Measurements from ENCODE around the gene GLI1. TPM values are rescaled to one million over a fixed set of nuclear protein-coding genes. Genes with fewer than 3 reads are reported as not detected.
"Not testable (repeated sequence)": the region's sequence is repeated elsewhere in the genome, so short reads cannot be mapped to it uniquely, and the experiment has no call there.

The GLI1 gene
- total RNA-seq, 2 experiments from 2014 or later = 0.68 to 1.9 TPM

- no peaks in the 10 kb centered on the region for H3K9me3 Mint-ChIP-seq (ENCODE audit: insufficient read depth)
- no peak for ATAC-seq
- H3K27ac Mint-ChIP-seq = peak overlapping the region; percentile 98
- ChIA-PET POLR2A (interaction anchor here (0.6 to 1.8 kb wide), 7 partner anchors 11 to 221 kb away, joined by 3 to 12 read pairs (median 3); partner anchors contain the start of gene DDIT3), CTCF (interaction anchor here (0.7 to 2.7 kb wide), 12 partner anchors 18 to 312 kb away, joined by 3 to 32 read pairs (median 3); partner anchors contain the start of genes ARHGAP9 and INHBE)
- DNase-seq = no peak
- no peaks in the 10 kb centered on the region for H3K27me3 Mint-ChIP-seq (ENCODE audit: low read depth)
- H3K36me3 Mint-ChIP-seq (ENCODE audit: low read depth) = peaks cover 16% of the 10 kb centered on the region
- peaks cover 35% of the 10 kb centered on the region for H3K4me1 Mint-ChIP-seq (ENCODE audit: low read depth)
- peak overlapping the region; percentile 97 for H3K4me3 Mint-ChIP-seq
Observed at GRCh38 chr12:57429473-57430111, 30.0 kb upstream of the GLI1 start.

DNA sequence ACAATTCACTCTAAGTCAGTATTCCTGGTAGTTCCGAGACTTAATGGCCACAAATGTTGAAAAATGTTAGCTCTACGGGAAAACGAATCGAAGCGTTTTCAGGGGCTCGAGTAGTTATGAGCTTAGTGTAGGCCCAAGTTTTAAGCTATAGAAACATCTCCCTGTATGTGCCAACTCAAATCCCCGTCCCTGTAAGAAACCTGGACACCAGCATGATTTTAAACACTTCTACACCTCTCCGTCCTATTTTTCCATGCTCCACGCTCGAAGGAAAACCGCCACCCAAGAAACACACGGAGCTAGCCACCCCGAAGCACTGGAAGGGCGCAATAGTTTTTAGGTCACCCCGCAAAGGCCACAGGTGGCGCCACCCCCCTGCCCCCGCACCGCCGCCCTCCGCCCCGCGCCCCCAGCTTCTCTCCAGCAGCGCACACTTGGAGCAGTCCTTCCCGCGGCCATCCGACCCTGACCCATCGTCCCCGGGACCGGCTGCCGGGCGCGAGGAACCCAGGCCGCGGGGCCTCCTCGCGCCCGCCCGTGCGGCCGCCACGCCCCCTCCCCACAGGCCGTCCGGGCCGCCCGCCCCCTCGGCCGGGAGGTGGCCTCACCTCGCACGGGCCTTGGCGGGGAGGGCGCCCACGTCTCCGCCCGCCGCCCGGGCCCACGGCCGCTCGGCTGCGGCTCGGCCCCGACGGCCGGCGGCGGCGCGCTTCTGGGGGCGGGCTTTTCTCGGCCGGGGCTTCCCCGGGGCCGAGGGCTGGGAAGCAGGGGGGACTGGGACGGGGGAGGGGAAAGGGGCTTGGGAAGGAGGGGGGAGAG lies 29.3 kb upstream of the GLI1 start:
- peak overlapping the region; percentile 97 for H3K4me3 Mint-ChIP-seq

DNA sequence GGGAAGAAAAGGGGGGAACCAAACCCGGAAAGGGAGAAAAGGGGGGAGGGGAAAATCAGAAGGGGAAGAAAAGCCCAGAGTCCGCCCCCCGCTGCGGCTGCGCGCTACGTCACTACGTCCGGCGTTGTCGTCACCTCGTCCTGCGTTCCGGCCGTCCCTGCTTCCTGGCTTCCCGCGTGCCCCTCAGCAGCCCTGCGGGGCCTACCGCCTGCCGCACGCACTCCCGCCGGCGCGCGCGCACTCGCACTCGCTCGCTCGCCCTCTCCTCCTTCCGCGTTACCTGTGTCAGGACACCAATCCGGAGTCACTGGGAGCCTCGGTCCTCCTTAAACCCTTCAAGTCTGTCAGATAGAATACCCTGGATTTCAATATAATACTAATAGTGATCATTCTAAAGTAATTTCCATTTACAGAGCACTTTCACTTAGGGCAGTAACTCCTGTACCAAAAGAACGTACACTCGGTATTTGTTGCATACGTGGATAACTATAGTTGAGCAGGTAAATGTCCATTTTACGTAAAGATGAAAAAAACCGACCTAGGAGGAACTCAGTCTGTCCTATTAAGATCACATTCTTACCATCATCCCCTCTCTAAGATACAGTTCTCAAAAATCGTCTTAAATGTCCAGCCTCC lies 28.5 kb upstream of the GLI1 start, which contains the start of gene R3HDM2:
Gene R3HDM2 (minus strand): TSS at position 113 of the 636 bp plus-strand sequence. CDS start 120,615 bp downstream, outside the sequence.
- H3K27ac Mint-ChIP-seq = peak within 1 kb of the TSS; percentile 98
- ChIA-PET POLR2A (no interaction called here), CTCF (interaction anchor here (1.1 to 1.2 kb wide), 2 partner anchors 21 to 25 kb away, joined by 3 to 5 read pairs; no protein-coding TSS in a partner anchor)
- H3K36me3 Mint-ChIP-seq (ENCODE audit: low read depth) = peaks cover 12% of the 10 kb centered on the region
- peak; percentile 94 for ATAC-seq
- peak within 1 kb of the TSS; percentile 97 for H3K4me3 Mint-ChIP-seq
- H3K4me1 Mint-ChIP-seq (ENCODE audit: low read depth) = peaks cover 45% of the 10 kb centered on the region
- H3K27me3 Mint-ChIP-seq (ENCODE audit: low read depth) = no peaks in the 10 kb centered on the region
- DNase-seq = peak; percentile 97
- no peaks in the 10 kb centered on the region for H3K9me3 Mint-ChIP-seq (ENCODE audit: insufficient read depth)

More for the DNA sequence above, 29.3 kb upstream of the GLI1 start:
- ATAC-seq = peak; percentile 64
- Mint-ChIP-seq H3K4me1 (ENCODE audit: low read depth) (peaks cover 42% of the 10 kb centered on the region), H3K9me3 (ENCODE audit: insufficient read depth) (no peaks in the 10 kb centered on the region), H3K36me3 (ENCODE audit: low read depth) (peaks cover 15% of the 10 kb centered on the region), H3K27ac (peak overlapping the region; percentile 98), H3K27me3 (ENCODE audit: low read depth) (no peaks in the 10 kb centered on the region)
- peak; percentile 57 for DNase-seq
- POLR2A ChIA-PET = interaction anchor here (0.6 to 1.8 kb wide), 7 partner anchors 12 to 101 kb away, joined by 3 to 12 read pairs (median 3); partner anchors contain the start of gene DDIT3
- CTCF ChIA-PET = interaction anchor here (0.6 to 2.7 kb wide), 14 partner anchors 17 to 311 kb away, joined by 3 to 32 read pairs (median 3); partner anchors contain the start of genes ARHGAP9 and INHBE

DNA sequence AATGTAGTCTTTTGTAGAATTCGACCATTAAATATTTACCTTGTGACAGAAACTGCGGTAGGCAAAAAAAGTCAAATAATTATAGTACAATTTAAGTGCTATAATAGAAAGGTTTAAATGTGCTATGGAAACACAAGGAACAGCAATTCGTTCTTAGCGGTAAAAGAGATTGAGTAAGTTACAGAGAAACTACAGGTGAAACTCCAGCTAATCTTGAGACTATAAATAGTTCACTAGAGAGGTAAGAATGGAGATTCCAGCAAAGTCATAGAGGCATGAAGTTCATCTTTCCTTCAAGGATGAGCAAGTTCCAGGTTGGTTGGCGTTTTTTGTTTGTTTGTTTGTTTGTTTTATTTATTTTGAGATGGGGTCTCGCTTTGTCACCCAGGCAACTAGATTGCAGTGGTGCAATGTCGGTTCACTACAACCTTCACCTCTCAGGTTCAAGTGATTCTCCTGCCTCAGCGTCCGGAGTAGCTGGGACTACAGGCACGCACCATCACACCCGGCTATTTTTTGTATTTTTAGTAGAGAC lies 27.9 kb upstream of the GLI1 start:
- ChIA-PET POLR2A (no interaction called here), CTCF (interaction anchor here (1.1 to 1.2 kb wide), 2 partner anchors 20 to 24 kb away, joined by 3 to 5 read pairs; no protein-coding TSS in a partner anchor)
- ATAC-seq (no peak), DNase-seq (no peak)
- H3K4me3 Mint-ChIP-seq = peak overlapping the region; percentile 82
- no peaks in the 10 kb centered on the region for H3K27me3 Mint-ChIP-seq (ENCODE audit: low read depth)
- peaks cover 45% of the 10 kb centered on the region for H3K4me1 Mint-ChIP-seq (ENCODE audit: low read depth)
- peak overlapping the region; percentile 98 for H3K27ac Mint-ChIP-seq
- H3K9me3 Mint-ChIP-seq (ENCODE audit: insufficient read depth) = no peaks in the 10 kb centered on the region
- peaks cover 7% of the 10 kb centered on the region for H3K36me3 Mint-ChIP-seq (ENCODE audit: low read depth)

- peaks cover 5% of the 10 kb centered on the region for H3K36me3 Mint-ChIP-seq (ENCODE audit: low read depth)
- ATAC-seq = no peak
- DNase-seq = no peak
- H3K4me3 Mint-ChIP-seq = no peak overlapping the region
- H3K27ac Mint-ChIP-seq = no peak overlapping the region
- peaks cover 43% of the 10 kb centered on the region for H3K4me1 Mint-ChIP-seq (ENCODE audit: low read depth)
- POLR2A ChIA-PET = no interaction called here
- peaks cover under 1% of the 10 kb centered on the region for H3K27me3 Mint-ChIP-seq (ENCODE audit: low read depth)
- H3K9me3 Mint-ChIP-seq (ENCODE audit: insufficient read depth) = no peaks in the 10 kb centered on the region
- CTCF ChIA-PET = interaction anchor here (0.8 to 3.8 kb wide), 3 partner anchors 19 to 25 kb away, joined by 3 to 21 read pairs (median 5); partner anchors contain the start of gene INHBE
Observed at GRCh38 chr12:57433370-57433769, 26.2 kb upstream of the GLI1 start.

DNA sequence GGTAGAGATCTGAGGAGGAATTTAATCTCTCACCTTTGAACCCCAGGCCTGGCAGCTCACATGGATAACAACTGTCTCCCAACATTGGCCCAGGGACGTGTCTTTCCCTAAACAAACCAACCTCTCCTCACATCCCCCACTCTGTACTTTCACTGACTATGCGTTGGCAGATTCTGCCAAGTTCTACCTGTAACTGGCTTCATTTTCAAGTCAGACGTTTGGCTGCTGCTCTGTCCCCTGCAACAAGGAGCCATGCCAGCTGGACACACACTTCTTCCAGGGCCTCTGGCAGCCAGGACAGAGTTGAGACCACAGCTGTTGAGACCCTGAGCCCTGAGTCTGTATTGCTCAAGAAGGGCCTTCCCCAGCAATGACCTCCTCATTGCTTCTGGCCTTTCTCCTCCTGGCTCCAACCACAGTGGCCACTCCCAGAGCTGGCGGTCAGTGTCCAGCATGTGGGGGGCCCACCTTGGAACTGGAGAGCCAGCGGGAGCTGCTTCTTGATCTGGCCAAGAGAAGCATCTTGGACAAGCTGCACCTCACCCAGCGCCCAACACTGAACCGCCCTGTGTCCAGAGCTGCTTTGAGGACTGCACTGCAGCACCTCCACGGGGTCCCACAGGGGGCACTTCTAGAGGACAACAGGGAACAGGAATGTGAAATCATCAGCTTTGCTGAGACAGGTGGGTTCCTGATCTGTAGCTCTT lies 24.9 kb upstream of the GLI1 start, which contains the start of gene INHBC:
Gene INHBC (plus strand): TSS at position 268 of the 707 bp plus-strand sequence. CDS start 103 bp downstream, at position 371.
- H3K27ac Mint-ChIP-seq = peak within 1 kb of the TSS; percentile 95
- DNase-seq = no peak
- H3K9me3 Mint-ChIP-seq (ENCODE audit: insufficient read depth) = no peaks in the 10 kb centered on the region
- no peak for ATAC-seq
- CTCF ChIA-PET = interaction anchor here (0.9 to 3.8 kb wide), 5 partner anchors 18 to 192 kb away, joined by 3 to 21 read pairs (median 9); partner anchors contain the start of genes GLI1 and INHBE
- H3K27me3 Mint-ChIP-seq (ENCODE audit: low read depth) = peaks cover 4% of the 10 kb centered on the region
- H3K4me1 Mint-ChIP-seq (ENCODE audit: low read depth) = peaks cover 33% of the 10 kb centered on the region
- no peaks in the 10 kb centered on the region for H3K36me3 Mint-ChIP-seq (ENCODE audit: low read depth)
- H3K4me3 Mint-ChIP-seq = peak within 1 kb of the TSS; percentile 80
- POLR2A ChIA-PET = interaction anchor here (0.5 to 1.4 kb wide), 3 partner anchors 14 to 310 kb away, joined by 3 to 4 read pairs (median 3); partner anchors contain the start of gene TSPAN31

DNA sequence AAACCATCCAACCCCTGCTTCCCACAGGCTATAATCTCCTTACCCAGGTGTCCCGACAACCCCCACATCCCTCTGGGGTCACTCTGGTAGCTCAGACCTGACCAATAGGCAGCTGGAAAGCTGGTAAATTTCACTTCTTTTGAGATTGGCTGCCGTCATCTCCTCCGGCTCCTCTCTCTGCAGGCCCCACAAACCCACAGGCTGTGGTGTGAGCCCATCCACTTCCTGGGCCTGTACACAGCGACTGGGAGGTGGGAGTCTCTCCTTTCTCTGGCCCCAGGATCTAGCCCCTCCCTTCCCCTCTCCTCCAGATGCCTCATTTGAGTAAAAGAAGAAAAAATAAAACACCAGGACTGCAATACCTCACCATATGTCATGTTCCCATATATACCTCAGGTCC lies 24.3 kb upstream of the GLI1 start:
- Mint-ChIP-seq H3K27ac (peak overlapping the region; percentile 95), H3K36me3 (ENCODE audit: low read depth) (no peaks in the 10 kb centered on the region), H3K9me3 (ENCODE audit: insufficient read depth) (no peaks in the 10 kb centered on the region), H3K27me3 (ENCODE audit: low read depth) (peaks cover 7% of the 10 kb centered on the region), H3K4me1 (ENCODE audit: low read depth) (peaks cover 29% of the 10 kb centered on the region), H3K4me3 (peak overlapping the region; percentile 80)
- ATAC-seq (peak; percentile 44), DNase-seq (peak; percentile 71)
- CTCF ChIA-PET = interaction anchor here (0.6 to 3.8 kb wide), 6 partner anchors 18 to 208 kb away, joined by 3 to 21 read pairs (median 8); partner anchors contain the start of genes GLI1 and INHBE
- POLR2A ChIA-PET = interaction anchor here (1.1 kb wide), 1 partner anchor 23 kb away, joined by 4 read pairs; no protein-coding TSS in a partner anchor

DNA sequence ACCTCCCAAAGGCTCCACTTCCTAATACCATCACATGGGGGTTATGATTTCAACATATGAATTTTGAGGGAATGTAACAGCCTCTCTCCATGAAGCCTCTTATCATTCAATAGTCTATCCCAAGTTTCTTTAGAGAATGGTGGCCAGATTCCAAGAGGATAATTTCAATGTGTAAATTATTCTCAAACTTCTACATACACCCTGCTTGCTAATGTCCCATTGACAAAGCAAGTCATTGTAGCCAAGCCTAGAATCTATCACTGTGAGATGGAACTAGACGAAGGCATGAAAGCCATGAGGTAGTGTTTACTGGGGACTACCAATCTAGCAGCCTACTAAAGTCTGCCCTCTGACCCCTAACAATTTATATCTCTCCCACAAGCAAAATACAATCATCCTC lies 21.2 kb upstream of the GLI1 start:
- ATAC-seq (no peak), DNase-seq (no peak)
- ChIA-PET POLR2A (no interaction called here), CTCF (interaction anchor here (1.1 to 2.1 kb wide), 3 partner anchors 14 to 25 kb away, joined by 3 to 10 read pairs (median 9); no protein-coding TSS in a partner anchor)
- Mint-ChIP-seq H3K27ac (no peak overlapping the region), H3K36me3 (ENCODE audit: low read depth) (peaks cover 3% of the 10 kb centered on the region), H3K4me3 (no peak overlapping the region), H3K9me3 (ENCODE audit: insufficient read depth) (peaks cover 4% of the 10 kb centered on the region), H3K4me1 (ENCODE audit: low read depth) (peaks cover 16% of the 10 kb centered on the region), H3K27me3 (ENCODE audit: low read depth) (peaks cover 10% of the 10 kb centered on the region)

DNA sequence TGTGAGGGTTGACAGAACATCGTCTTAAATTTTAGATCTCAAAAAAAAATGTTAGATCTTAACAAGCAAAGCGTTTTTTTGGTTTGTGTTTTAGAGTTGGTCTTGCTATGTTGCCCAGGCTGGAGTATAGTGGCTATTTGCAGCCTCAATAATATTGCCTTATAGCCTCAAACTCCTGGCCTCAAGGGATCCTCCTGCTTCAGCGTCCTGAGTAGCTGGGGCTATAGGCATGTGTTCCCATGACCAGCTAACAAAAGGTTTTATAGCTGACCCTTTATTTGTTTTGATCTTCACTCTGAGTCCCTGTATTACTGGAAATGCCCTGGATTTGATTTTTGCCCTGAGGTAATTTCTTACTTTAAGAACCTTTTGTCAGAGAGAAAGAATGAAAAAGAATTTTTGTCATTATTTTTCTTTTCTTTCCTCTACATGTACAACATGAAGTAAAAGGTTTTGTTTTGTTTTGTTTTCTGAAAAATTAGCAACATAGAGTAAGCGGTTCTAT lies 19.8 kb upstream of the GLI1 start:
- POLR2A ChIA-PET = interaction anchor here (0.6 kb wide), 1 partner anchor 1125 kb away, joined by 3 read pairs; no protein-coding TSS in a partner anchor
- DNase-seq (no peak), ATAC-seq (no peak)
- H3K4me3 Mint-ChIP-seq = no peak overlapping the region
- no peak overlapping the region for H3K27ac Mint-ChIP-seq
- peaks cover 4% of the 10 kb centered on the region for H3K9me3 Mint-ChIP-seq (ENCODE audit: insufficient read depth)
- CTCF ChIA-PET = interaction anchor here (1.0 to 1.1 kb wide), 2 partner anchors 13 to 16 kb away, joined by 3 to 4 read pairs; no protein-coding TSS in a partner anchor
- peaks cover 10% of the 10 kb centered on the region for H3K27me3 Mint-ChIP-seq (ENCODE audit: low read depth)
- peaks cover 3% of the 10 kb centered on the region for H3K36me3 Mint-ChIP-seq (ENCODE audit: low read depth)
- peaks cover 8% of the 10 kb centered on the region for H3K4me1 Mint-ChIP-seq (ENCODE audit: low read depth)

GRCh38 chr12:57441393-57441792 lies 18.2 kb upstream of the GLI1 start:
- ATAC-seq; H3K4me1 Mint-ChIP-seq (ENCODE audit: low read depth); POLR2A ChIA-PET; H3K9me3 Mint-ChIP-seq (ENCODE audit: insufficient read depth); DNase-seq; H3K4me3 Mint-ChIP-seq; H3K27ac Mint-ChIP-seq; H3K36me3 Mint-ChIP-seq (ENCODE audit: low read depth): not testable (repeated sequence)
- CTCF ChIA-PET = interaction anchor here (1.5 to 1.7 kb wide), 2 partner anchors 11 to 14 kb away, joined by 4 to 7 read pairs; partner anchors contain the start of gene INHBE
- peaks cover 10% of the 10 kb centered on the region for H3K27me3 Mint-ChIP-seq (ENCODE audit: low read depth)
